Spleen (tissue), 11 donors: ENCODE data around the gene PPP1R1B. TPM values are rescaled to one million over a fixed set of nuclear protein-coding genes. Genes with fewer than 3 reads are reported as not detected.

Experiments
- DNase-seq: peaks from one replicate; pipeline ENCODE4 v3.0.0-alpha.2; 2020
- H3K27ac ChIP-seq, 8 donors: fragments of 200-600 bp; sonication (generic) in 7 of 8; 1 replicate in 4 of 8; 2 replicates in 4 of 8; pipeline versions ENCODE4 v1.5.0 to v1.8.0; 2016 to 2021; ENCODE audit warnings: inconsistent platforms in 4 of 8, mild to moderate bottlenecking in 4 of 8, moderate library complexity in 1 of 8
- H3K27me3 ChIP-seq, 7 donors: fragments of 200-600 bp; sonication (generic) in 6 of 7; replicated peaks in 1 of 7; 1 replicate in 4 of 7; 2 replicates in 3 of 7; pipeline versions ENCODE4 v1.5.0 to v1.8.0; 2016 to 2021; ENCODE audit warnings: inconsistent platforms in 3 of 7, mild to moderate bottlenecking in 1 of 7
- H3K36me3 ChIP-seq, 6 donors: fragments of 200-600 bp; sonication (generic) in 5 of 6; 1 replicate in 4 of 6; 2 replicates in 2 of 6; pipeline versions ENCODE4 v1.5.0 to v1.8.0; 2016 to 2021; ENCODE audit warnings: inconsistent platforms in 2 of 6
- H3K4me1 ChIP-seq, 6 donors: fragments of 200-600 bp; sonication (generic) in 5 of 6; 1 replicate in 3 of 6; 2 replicates in 3 of 6; pipeline versions ENCODE4 v1.5.0 to v1.8.0; 2016 to 2021; ENCODE audit warnings: inconsistent platforms in 3 of 6
- H3K4me3 ChIP-seq, 8 donors: fragments of 200-600 bp; sonication (generic) in 7 of 8; 1 replicate in 4 of 8; 2 replicates in 4 of 8; pipeline versions ENCODE4 v1.5.0 to v1.8.0; 2016 to 2021; ENCODE audit warnings: inconsistent platforms in 4 of 8, mild to moderate bottlenecking in 4 of 8, moderate library complexity in 2 of 8
- H3K9me3 ChIP-seq, 8 donors: fragments of 200-600 bp; sonication (generic) in 7 of 8; 1 replicate in 4 of 8; 2 replicates in 4 of 8; pipeline versions ENCODE4 v1.5.0 to v1.8.0; 2016 to 2021; ENCODE audit warnings: inconsistent platforms in 4 of 8
- POLR2A ChIP-seq, 3 donors: fragments of 450-650 bp; IDR thresholded peaks; one replicate each; pipeline ENCODE4 v1.5.1; 2017; ENCODE audit warnings: antibody characterized with exemption in 3 of 3, mild to moderate bottlenecking in 1 of 3
- POLR2AphosphoS5 ChIP-seq, 3 donors: sonication (generic); formaldehyde crosslinking; IDR thresholded peaks; one replicate each; pipeline ENCODE4 v1.5.1; 2017; ENCODE audit warnings: antibody characterized with exemption in 3 of 3
- WGBS, 5 donors: extraction: QIAGEN DNeasy Blood & Tissue Kit in 3 of 5; methylation state at CpG; one replicate each; pipeline versions ENCODE4 v1.1.5 to v1.1.7; 2013 to 2018; 5-methylcytosine and 5-hydroxymethylcytosine counted together
- intact Hi-C: fragments of 100-400 bp; cut with DNase I; formaldehyde crosslinking; loops from one replicate; pipeline ENCODE4 v1.15.0; 2023; ENCODE audit warnings: low total_unique reads
- polyA plus RNA-seq, 3 donors: library from polyadenylated mRNA; stranded (reverse); fragments of 200-250 nt; gene quantifications; one replicate each; pipeline ENCODE4 v1.2.1, GENCODE V29; 2013
- total RNA-seq, 7 donors: library from RNA; depleted of rRNA in 3 of 7; stranded (reverse); fragments of >200 nt in 3 of 7; fragmentation: NEBNext Ultra II Directional in 4 of 7; extraction: Animal tissue kit (Norgen Biotek cat#: 25700) in 4 of 7; gene quantifications; one replicate each; pipeline versions ENCODE4 v1.1.0 to v1.2.1, GENCODE V29; 2016 to 2021
- TF ChIP-seq, protein P1 (sequence below), 11 experiments: fragments of 200-600 bp in 7 of 11; fragments of 450-650 bp in 4 of 11; sonication (generic) in 4 of 11; IDR thresholded peaks in 8 of 11; conservative IDR thresholded peaks in 3 of 11; 1 replicate in 7 of 11; 2 replicates in 4 of 11; pipeline versions ENCODE4 v1.4.0 to v1.8.0; 2016 to 2021; ENCODE audit warnings: antibody characterized with exemption in 11 of 11, inconsistent platforms in 4 of 11, mild to moderate bottlenecking in 1 of 11
- donor health status: healthy with polysubstance abuse.
- donor health status: DM: no; HTN: no; CAD: no; lungs with moderate emphysema.
- donor health status: DM: no; HTN: no; CAD: no.
- donor health status: Bipolar disorder and iron deficiency.
- donor health status: healthy.
- donor health status: DM: no; HTN: no; CAD: no.
- donor health status: DM: yes; HTN: yes; CAD: no.

Gene PPP1R1B
- total and polyA plus RNA-seq, 10 donors: 0.06 to 0.26 TPM; not detected in 8

GRCh38 chr17:39660397-39661385, 33.9 kb downstream of the PPP1R1B start:
- DNase-seq: peak; percentile 66
- Histone ChIP-seq H3K36me3 (peaks cover 3 to 86% (median 62%) of the 10 kb centered on the region in 6 donors), H3K4me1 (peaks cover 0 to 67% (median 25%) of the 10 kb centered on the region in 6 donors), H3K9me3 (no peaks in the 10 kb centered on the region), H3K4me3 (no peak overlapping the region), H3K27ac (peak overlapping the region in 4 of 8 donors; percentile 63 to 85 (median 76)), H3K27me3 (peaks cover 0 to 11% (median 0%) of the 10 kb centered on the region in 7 donors)
- intact Hi-C loops: no loop called here
- TF ChIP-seq, protein P1, sequence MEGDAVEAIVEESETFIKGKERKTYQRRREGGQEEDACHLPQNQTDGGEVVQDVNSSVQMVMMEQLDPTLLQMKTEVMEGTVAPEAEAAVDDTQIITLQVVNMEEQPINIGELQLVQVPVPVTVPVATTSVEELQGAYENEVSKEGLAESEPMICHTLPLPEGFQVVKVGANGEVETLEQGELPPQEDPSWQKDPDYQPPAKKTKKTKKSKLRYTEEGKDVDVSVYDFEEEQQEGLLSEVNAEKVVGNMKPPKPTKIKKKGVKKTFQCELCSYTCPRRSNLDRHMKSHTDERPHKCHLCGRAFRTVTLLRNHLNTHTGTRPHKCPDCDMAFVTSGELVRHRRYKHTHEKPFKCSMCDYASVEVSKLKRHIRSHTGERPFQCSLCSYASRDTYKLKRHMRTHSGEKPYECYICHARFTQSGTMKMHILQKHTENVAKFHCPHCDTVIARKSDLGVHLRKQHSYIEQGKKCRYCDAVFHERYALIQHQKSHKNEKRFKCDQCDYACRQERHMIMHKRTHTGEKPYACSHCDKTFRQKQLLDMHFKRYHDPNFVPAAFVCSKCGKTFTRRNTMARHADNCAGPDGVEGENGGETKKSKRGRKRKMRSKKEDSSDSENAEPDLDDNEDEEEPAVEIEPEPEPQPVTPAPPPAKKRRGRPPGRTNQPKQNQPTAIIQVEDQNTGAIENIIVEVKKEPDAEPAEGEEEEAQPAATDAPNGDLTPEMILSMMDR (IDR thresholded peaks at IDR 0.05 in 8 of 11, conservative IDR thresholded peaks at IDR 0.05 in 3 of 11): no peak
- TF ChIP-seq POLR2AphosphoS5 (IDR thresholded peaks at IDR 0.05): peak in 2 of 3 donors; percentile 23 to 44
- TF ChIP-seq POLR2A (IDR thresholded peaks at IDR 0.05): no peak
- WGBS, 5 donors: 91 to 94% (median 93%) methylated on average over 18 to 35 of the region's 35 CpGs

DNA sequence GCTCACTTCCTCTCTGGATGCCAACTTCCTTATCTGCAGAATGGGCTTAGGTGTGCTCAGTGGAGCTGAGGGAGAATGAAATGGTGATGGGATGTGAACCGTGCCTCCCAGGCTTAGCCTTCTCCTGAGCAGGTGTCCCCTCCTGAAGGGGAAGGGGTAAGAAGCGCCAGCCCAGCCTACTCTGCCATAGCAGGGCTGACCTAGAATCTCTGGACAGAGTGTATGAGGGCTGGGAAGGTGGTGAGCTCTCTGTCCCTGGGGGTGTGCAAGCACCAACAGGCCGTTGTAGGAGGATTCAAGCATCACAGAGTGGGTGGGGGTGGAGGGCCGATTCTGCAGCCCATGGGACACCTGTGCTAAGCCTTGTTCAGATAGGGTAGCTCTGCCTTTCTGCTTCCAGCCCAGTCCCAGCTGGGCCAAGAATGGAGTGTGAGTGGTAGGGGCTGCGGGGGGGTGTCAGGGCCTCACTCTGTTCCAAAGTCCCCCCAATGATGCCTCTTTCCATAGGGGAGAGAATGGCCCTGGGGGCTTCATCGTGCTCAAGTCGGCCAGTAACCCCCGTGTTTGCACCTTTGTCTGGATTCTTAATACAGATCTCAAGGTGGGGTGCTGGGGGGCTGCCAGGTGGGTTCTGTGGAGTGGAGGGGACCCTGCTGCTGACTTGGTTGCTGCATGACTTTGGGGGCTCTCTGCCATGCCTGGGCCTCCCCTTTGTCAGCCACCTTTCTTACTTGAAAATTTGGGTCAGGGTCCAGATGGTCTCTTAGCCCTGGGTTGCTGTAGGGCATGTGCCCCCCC, 35.2 kb downstream of the PPP1R1B start:
- peaks cover 0 to 24% (median 7%) of the 10 kb centered on the region in 7 donors for H3K27me3 ChIP-seq
- H3K4me1 ChIP-seq: peaks cover 0 to 78% (median 27%) of the 10 kb centered on the region in 6 donors
- DNase-seq: peak; percentile 54
- no peak overlapping the region for H3K4me3 ChIP-seq
- no peak overlapping the region for H3K27ac ChIP-seq
- TF ChIP-seq, protein P1 (IDR thresholded peaks at IDR 0.05 in 8 of 11, conservative IDR thresholded peaks at IDR 0.05 in 3 of 11): no peak
- TF ChIP-seq POLR2A (IDR thresholded peaks at IDR 0.05) (no peak), POLR2AphosphoS5 (IDR thresholded peaks at IDR 0.05) (no peak)
- intact Hi-C loops: no loop called here
- H3K36me3 ChIP-seq: peaks cover 3 to 74% (median 56%) of the 10 kb centered on the region in 6 donors
- H3K9me3 ChIP-seq: no peaks in the 10 kb centered on the region
- 86 to 92% (median 90%) methylated on average over 8 of the region's 8 CpGs for WGBS, 5 donors

DNA sequence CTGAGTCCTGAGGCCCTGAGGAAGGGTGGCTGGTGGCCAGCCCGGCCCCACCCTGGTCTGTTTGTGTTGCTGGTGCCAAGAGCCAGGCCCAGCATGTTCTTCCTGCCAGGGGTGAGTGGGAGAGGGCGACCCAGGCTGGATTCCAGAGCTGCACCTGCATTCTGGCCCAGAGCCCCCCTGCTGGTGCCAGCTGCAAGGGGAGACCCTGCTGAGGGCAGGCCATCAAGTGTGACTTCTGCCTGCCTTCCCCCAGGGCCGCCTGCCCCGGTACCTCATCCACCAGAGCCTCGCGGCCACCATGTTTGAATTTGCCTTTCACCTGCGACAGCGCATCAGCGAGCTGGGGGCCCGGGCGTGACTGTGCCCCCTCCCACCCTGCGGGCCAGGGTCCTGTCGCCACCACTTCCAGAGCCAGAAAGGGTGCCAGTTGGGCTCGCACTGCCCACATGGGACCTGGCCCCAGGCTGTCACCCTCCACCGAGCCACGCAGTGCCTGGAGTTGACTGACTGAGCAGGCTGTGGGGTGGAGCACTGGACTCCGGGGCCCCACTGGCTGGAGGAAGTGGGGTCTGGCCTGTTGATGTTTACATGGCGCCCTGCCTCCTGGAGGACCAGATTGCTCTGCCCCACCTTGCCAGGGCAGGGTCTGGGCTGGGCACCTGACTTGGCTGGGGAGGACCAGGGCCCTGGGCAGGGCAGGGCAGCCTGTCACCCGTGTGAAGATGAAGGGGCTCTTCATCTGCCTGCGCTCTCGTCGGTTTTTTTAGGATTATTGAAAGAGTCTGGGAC, 36.0 kb downstream of the PPP1R1B start:
- H3K27me3 ChIP-seq: peaks cover 0 to 32% (median 15%) of the 10 kb centered on the region in 7 donors
- H3K27ac ChIP-seq: no peak overlapping the region
- H3K9me3 ChIP-seq: no peaks in the 10 kb centered on the region
- H3K36me3 ChIP-seq: peaks cover 0 to 66% (median 49%) of the 10 kb centered on the region in 6 donors
- H3K4me3 ChIP-seq: no peak overlapping the region
- intact Hi-C loops: no loop called here
- WGBS, 5 donors: 82 to 91% (median 85%) methylated on average over 19 to 22 of the region's 22 CpGs
- H3K4me1 ChIP-seq: peaks cover 0 to 84% (median 35%) of the 10 kb centered on the region in 6 donors
- TF ChIP-seq POLR2AphosphoS5 (IDR thresholded peaks at IDR 0.05): peak in 2 of 3 donors; percentile 11 to 56
- TF ChIP-seq, protein P1 (IDR thresholded peaks at IDR 0.05 in 8 of 11, conservative IDR thresholded peaks at IDR 0.05 in 3 of 11): no peak
- DNase-seq: peak; percentile 74
